ENCODE results near the gene GRIK4. TPM values are rescaled to one million over a fixed set of nuclear protein-coding genes. Genes with fewer than 3 reads are reported as not detected.

GRIK4 gene
- total RNA-seq, 2 experiments from 2014 or later = not detected

GRCh38 chr11:120823159-120823558 lies 311.6 kb downstream of the GRIK4 start:
- H3K27me3 Mint-ChIP-seq = peaks cover 30% of the 10 kb centered on the region
- Histone ChIP-seq H3K4me1 (ENCODE audit: insufficient read depth, low read length) (no peaks in the 10 kb centered on the region), H3K4me3 (ENCODE audit: low read length) (no peak overlapping the region), H3K27ac (ENCODE audit: low read depth in 1 of 2, low read length in 2 of 2) (no peak overlapping the region), H3K9me3 (ENCODE audit: control insufficient read depth in 1 of 2, insufficient read depth in 1 of 2, low read length in 2 of 2) (peaks cover 0 to 5% of the 10 kb centered on the region in 2 experiments), H3K27me3 (ENCODE audit: control insufficient read depth in 1 of 2, insufficient read depth in 2 of 2, low read length in 2 of 2) (no peaks in the 10 kb centered on the region), H3K36me3 (ENCODE audit: insufficient read depth, low read length) (no peaks in the 10 kb centered on the region)
- TF ChIP-seq CTCF (IDR thresholded peaks at IDR 0.05) = no peak
- ChIA-PET CTCF (no interaction called here), POLR2A (no interaction called here)
- H3K36me3 Mint-ChIP-seq (ENCODE audit: low read depth) = no peaks in the 10 kb centered on the region
- H3K4me3 Mint-ChIP-seq = no peak overlapping the region
- H3K4me1 Mint-ChIP-seq (ENCODE audit: low read depth) = no peaks in the 10 kb centered on the region
- H3K27ac Mint-ChIP-seq = no peak overlapping the region
- intact Hi-C loops (cut with DNase I, micrococcal nuclease) = no loop called here
- DNase-seq (no peak), ATAC-seq (ENCODE audit: poor library complexity) (no peak)
- H3K9me3 Mint-ChIP-seq = no peaks in the 10 kb centered on the region

GRCh38 chr11:120824242-120824641 lies 312.7 kb downstream of the GRIK4 start:
- no peak for TF ChIP-seq CTCF (IDR thresholded peaks at IDR 0.05)
- CTCF ChIA-PET = no interaction called here
- Histone ChIP-seq H3K4me1 (ENCODE audit: insufficient read depth, low read length) (no peaks in the 10 kb centered on the region), H3K27me3 (ENCODE audit: control insufficient read depth in 1 of 2, insufficient read depth in 2 of 2, low read length in 2 of 2) (peaks cover 0 to 5% of the 10 kb centered on the region in 2 experiments), H3K36me3 (ENCODE audit: insufficient read depth, low read length) (no peaks in the 10 kb centered on the region), H3K27ac (ENCODE audit: low read depth in 1 of 2, low read length in 2 of 2) (no peak overlapping the region), H3K4me3 (ENCODE audit: low read length) (no peak overlapping the region), H3K9me3 (ENCODE audit: control insufficient read depth in 1 of 2, insufficient read depth in 1 of 2, low read length in 2 of 2) (peaks cover 0 to 5% of the 10 kb centered on the region in 2 experiments)
- intact Hi-C loops (cut with DNase I, micrococcal nuclease) = no loop called here
- no peaks in the 10 kb centered on the region for H3K36me3 Mint-ChIP-seq (ENCODE audit: low read depth)
- POLR2A ChIA-PET = no interaction called here
- peaks cover 26% of the 10 kb centered on the region for H3K27me3 Mint-ChIP-seq
- H3K4me3 Mint-ChIP-seq = no peak overlapping the region
- ATAC-seq (ENCODE audit: poor library complexity) (no peak), DNase-seq (no peak)
- no peak overlapping the region for H3K27ac Mint-ChIP-seq
- H3K4me1 Mint-ChIP-seq (ENCODE audit: low read depth) = no peaks in the 10 kb centered on the region
- no peaks in the 10 kb centered on the region for H3K9me3 Mint-ChIP-seq

- H3K4me1 ChIP-seq (ENCODE audit: insufficient read depth, low read length) = no peaks in the 10 kb centered on the region
- ChIA-PET CTCF (no interaction called here), POLR2A (no interaction called here)
- DNase-seq (no peak), ATAC-seq (ENCODE audit: poor library complexity) (no peak)
- TF ChIP-seq CTCF (IDR thresholded peaks at IDR 0.05) = no peak
- H3K4me3 Mint-ChIP-seq = no peak overlapping the region
- no peaks in the 10 kb centered on the region for H3K9me3 Mint-ChIP-seq
- no peaks in the 10 kb centered on the region for H3K36me3 Mint-ChIP-seq (ENCODE audit: low read depth)
- no peaks in the 10 kb centered on the region for H3K4me1 Mint-ChIP-seq (ENCODE audit: low read depth)
- H3K36me3 ChIP-seq (ENCODE audit: insufficient read depth, low read length) = no peaks in the 10 kb centered on the region
- no peak overlapping the region for H3K27ac ChIP-seq (ENCODE audit: low read depth in 1 of 2, low read length in 2 of 2)
- H3K27me3 Mint-ChIP-seq = peaks cover 31% of the 10 kb centered on the region
- H3K9me3 ChIP-seq (ENCODE audit: control insufficient read depth in 1 of 2, insufficient read depth in 1 of 2, low read length in 2 of 2) = peaks cover 0 to 5% of the 10 kb centered on the region in 2 experiments
- no peak overlapping the region for H3K27ac Mint-ChIP-seq
- peaks cover 0 to 5% of the 10 kb centered on the region in 2 experiments for H3K27me3 ChIP-seq (ENCODE audit: control insufficient read depth in 1 of 2, insufficient read depth in 2 of 2, low read length in 2 of 2)
- H3K4me3 ChIP-seq (ENCODE audit: low read length) = no peak overlapping the region
- intact Hi-C loops (cut with DNase I, micrococcal nuclease) = no loop called here
These were observed 315.6 kb downstream of the GRIK4 start for GRCh38 chr11:120827198-120827597.

Data from CD4-positive, alpha-beta T cell (primary cell).